ENCODE results near the gene PRKCA.
"Not testable (repeated sequence)": the region's sequence is repeated elsewhere in the genome, so short reads cannot be mapped to it uniquely, and the experiment has no call there.

Gene PRKCA

DNA sequence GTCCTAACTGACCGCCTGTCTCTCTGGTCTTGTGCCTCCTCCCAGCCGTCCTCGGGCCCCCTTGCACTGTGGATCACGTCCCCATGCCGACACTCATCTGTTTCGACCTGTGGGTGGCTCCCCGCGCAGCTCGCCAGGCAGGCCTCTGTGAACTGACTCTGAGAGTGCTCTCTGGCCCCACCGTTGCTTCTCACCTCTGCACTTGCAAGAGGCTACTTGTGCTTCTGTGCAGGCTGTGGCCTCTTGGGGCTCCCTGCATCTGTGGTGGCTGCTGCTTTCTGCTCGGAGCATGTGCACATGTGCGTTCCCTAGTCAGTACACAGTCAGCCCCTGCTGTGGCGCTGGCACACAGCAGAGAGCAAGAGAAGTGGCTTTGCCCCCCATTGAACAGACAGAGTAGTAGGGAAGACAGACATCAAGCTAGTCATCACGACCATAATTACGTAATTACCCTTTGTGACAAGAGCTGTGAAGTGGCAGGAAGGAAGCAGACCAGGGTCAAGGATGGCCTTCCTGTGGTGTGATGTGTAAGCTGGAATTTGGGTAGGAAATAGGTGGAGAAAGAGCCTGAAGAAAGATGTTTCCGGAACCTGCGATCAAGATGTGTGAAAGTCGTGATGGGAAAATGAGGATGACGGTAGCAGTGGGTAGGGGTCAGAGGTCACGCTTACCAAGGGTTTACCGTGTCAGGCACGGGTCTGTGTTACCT lies 276.5 kb downstream of the PRKCA start:
- no peak for DNase-seq (ENCODE audit: low read depth in 2 of 2)

DNA sequence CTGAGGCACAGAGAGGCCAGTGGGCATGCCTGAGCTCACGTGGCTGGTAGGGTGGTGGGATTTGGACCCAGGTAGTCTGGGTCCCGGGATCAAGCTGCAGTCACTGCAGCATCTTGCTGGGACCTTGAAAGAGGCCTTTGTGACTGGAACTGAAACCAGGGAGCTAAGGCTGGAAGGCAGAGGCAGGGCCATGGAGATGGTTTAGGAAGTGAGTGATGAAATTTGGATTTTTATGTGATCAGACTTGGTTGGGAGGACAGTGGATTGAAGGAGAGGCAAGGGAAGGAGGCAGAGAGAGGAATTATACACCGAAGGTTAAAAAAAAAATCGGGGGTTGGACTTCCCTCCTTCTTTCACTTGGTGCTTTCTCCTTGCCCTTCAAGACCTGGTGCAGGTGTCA lies 277.1 kb downstream of the PRKCA start:
- DNase-seq (ENCODE audit: low read depth in 2 of 2), result no peak

GRCh38 chr17:66580184-66580955 lies 278.0 kb downstream of the PRKCA start:
- DNase-seq (ENCODE audit: low read depth in 2 of 2), result no peak

- DNase-seq (ENCODE audit: low read depth in 2 of 2), result no peak
Measured at GRCh38 chr17:66580956-66581391, 278.6 kb downstream of the PRKCA start.

DNA sequence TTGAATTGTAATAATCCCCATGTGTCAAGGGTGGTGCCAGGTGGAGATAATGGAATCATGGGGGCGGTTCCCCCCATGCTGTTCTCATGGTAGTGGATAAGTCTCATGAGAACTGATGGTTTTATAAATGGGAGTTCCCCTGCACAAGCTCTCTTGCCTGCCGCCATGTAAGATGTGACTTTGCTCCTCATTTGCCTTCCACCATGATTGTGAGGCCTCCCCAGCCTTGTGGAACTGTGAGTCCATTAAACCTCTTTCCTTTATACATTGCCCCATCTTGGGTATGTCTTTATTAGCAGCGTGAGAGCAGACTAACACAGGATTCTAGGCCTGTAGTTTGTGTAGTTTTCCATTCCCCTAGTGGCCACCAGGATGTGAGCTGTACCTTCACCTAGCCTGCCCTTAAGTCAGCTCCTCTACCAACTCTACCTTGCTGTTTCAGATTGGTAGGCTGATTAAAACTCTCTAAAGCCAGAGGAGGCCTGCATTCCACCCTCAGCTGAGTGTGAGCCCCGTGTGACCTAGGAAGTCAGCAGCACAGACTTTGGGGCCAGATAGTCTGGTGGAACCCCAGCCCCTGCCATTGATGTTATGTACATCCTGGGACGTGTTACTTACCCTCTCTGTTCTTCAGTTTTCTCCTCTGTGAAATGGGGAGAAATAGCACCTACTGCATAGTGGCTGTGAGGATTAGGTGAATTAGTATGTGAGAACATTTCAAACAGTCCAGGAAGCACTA lies 280.1 kb downstream of the PRKCA start:
- DNase-seq (ENCODE audit: low read depth in 2 of 2), result no peak

GRCh38 chr17:66583112-66583748 lies 280.8 kb downstream of the PRKCA start:
- no peak for DNase-seq (ENCODE audit: low read depth in 2 of 2)

DNA sequence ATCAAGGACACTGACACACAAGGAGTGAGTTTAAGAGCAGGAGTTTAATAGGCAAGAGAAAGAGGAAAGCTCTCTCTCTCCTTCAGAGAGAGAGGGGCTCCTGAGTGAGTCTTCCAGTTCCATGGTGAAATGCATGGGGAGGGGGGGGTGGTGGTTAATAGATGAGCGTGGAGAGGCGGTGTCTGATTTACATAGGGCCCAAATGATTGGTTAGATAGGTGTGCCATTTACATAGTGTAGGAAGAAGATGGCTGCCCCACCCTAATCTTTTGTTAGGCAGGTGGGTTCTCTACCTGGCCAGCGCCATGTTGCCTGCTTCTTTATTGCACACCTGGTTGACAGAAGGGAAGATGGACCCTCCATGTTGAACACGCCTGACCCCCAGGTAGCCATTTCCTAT lies 282.5 kb downstream of the PRKCA start:
- no peak for DNase-seq (ENCODE audit: low read depth in 2 of 2)

GRCh38 chr17:66585472-66585871 lies 283.1 kb downstream of the PRKCA start:
- no peak for DNase-seq (ENCODE audit: low read depth in 2 of 2)

- no peak for DNase-seq (ENCODE audit: low read depth in 2 of 2)
Measured at GRCh38 chr17:66589892-66590291, 287.5 kb downstream of the PRKCA start.

GRCh38 chr17:66593116-66593515 lies 290.7 kb downstream of the PRKCA start:
- DNase-seq (ENCODE audit: low read depth in 2 of 2), result no peak

DNA sequence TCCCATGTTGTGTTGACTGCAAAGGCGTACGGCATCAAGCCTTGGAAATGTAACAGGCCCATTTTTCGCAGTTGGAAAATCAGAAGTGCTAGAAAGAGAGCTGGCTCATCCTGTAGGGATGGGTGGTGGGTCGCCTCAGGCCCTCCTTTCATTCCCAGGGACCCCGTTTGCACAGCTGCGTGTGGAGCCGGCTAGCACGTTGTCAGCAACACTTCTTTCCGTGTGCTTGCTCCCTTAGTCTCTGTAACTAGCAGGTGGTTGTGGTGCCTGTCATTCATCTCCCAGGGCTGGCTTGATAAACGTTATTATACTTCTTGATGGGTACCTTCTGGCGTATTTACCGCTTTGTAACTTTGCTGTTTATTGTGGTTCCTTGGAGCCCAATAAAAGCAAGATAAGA lies 293.5 kb downstream of the PRKCA start:
- DNase-seq (ENCODE audit: low read depth in 2 of 2), result no peak

GRCh38 chr17:66602659-66603384 lies 300.4 kb downstream of the PRKCA start:
- DNase-seq (ENCODE audit: low read depth in 2 of 2), result no peak

- DNase-seq (ENCODE audit: low read depth in 2 of 2), result no peak
Measured at GRCh38 chr17:66604376-66604775, 302.0 kb downstream of the PRKCA start.

GRCh38 chr17:66605541-66605940 lies 303.1 kb downstream of the PRKCA start:
- DNase-seq (ENCODE audit: low read depth in 2 of 2), result no peak

DNA sequence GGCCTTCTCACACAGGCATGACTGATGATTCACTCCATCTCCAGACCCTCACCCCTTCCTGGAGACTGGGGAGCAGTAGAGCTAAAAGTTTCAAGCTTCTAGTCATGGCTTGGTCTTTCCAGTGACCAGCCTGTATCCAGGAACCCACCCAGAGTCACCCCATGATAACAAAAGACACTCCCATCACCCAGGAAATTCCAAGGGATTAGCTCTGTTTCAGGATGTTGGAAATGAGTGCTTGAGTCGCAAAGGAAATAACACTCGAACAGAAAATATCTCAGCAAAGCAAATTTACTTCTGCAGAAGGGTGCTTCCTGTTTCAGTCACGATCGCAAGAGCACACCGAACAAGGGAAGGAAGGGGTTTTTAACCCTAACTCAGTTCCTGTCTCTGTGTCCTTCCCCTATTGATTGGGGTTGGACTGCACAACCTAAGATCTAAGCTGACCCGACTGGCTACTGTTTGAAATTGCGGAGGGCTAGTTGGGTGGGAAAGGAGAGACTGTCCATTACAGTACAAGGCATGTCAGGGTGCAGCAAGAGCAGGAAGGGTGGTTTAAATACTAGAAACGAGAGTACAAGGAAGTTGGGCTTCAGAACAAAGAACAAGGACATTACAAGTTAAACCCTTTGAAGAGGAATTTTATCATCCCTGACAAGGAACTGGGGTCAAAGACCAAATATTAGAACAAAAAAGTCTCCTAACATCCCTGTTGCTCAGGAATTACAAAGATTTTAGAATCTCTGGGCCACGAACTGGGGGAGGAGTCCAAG lies 308.1 kb downstream of the PRKCA start:
- no peak for DNase-seq (ENCODE audit: low read depth in 2 of 2)

GRCh38 chr17:66611397-66611796 lies 309.0 kb downstream of the PRKCA start:
- DNase-seq (ENCODE audit: low read depth in 2 of 2), result no peak

DNA sequence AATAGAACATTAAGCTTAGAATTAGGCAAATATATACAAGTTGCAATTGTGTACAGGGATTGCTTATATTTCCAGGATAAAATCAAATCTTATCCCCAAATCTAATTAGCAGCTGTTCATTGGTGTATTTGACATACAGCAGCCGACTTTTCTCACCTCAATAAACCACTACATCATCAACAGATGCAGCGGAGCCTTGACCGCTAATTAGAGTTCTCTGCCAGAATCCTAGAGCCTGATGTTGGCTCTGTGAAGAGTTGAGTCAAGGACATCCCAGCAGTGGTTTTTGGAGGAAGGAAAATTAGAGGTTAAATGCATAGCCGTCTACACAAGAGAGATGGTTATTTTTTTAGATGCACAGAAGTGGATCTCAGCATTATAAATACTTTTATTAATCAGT lies 310.6 kb downstream of the PRKCA start:
- no peak for DNase-seq (ENCODE audit: low read depth in 2 of 2)

DNA sequence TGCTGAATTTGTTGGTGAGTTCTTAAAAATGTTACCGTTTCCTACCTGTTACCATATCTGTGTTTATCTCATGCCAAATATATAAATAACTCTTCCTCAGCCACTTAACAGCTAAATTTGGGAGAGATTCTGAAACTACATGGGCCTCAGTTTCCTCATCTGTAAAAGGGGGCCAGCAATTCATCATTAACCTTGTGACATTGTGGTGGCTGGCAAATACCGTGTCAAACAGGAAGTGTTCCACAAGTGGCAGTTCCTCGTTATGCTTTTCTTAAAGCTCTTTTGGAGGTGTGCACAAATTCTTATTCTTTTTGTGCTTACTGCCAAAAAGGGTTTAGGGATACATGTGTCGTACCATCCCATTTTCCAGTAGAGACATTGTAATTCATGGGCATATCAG lies 312.1 kb downstream of the PRKCA start:
- DNase-seq (ENCODE audit: low read depth in 2 of 2), result no peak

DNA sequence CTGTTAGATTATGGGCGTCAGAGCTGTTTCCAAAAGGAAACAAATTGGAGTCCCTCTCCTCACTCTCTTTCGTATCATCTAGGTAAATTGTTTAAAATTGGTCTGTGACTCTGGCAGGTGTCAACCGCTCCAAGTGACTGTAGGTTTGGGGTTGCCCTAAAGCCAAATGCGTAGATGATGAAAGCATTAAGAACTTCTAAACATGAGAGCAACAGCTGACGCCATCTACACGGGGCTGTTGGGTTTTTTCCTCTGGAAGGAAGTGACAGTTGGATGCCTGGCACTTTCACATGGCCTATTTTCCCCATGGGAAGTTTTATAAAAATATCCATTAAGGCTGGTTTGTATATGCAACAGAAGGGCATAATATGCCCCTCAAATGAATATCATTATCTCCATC lies 316.8 kb downstream of the PRKCA start:
- no peak for DNase-seq (ENCODE audit: low read depth in 2 of 2)

GRCh38 chr17:66620528-66620927 lies 318.1 kb downstream of the PRKCA start:
- DNase-seq (ENCODE audit: low read depth in 2 of 2), result no peak

GRCh38 chr17:66624630-66625029 lies 322.2 kb downstream of the PRKCA start:
- not testable (repeated sequence) for DNase-seq (ENCODE audit: low read depth in 2 of 2)
